H9 (cell line): ENCODE measurements around the gene ACTN4. TPM values are rescaled to one million over a fixed set of nuclear protein-coding genes. Genes with fewer than 3 reads are reported as not detected.

Source experiments
- DNase-seq: peaks from one replicate; pipeline ENCODE4 v3.0.0-alpha.2; 2017
- H2AFZ ChIP-seq: one replicate; pipeline ENCODE4 v1.6.1; 2013; ENCODE audit warnings: mild to moderate bottlenecking, low read length, control low read depth, moderate library complexity
- H2AK5ac ChIP-seq: 2 replicates; pipeline ENCODE4 v1.6.1; 2013; ENCODE audit warnings: low read length, control low read depth, mixed read lengths; ENCODE audit not compliant: insufficient read length
- H2BK120ac ChIP-seq: one replicate; pipeline ENCODE4 v1.6.1; 2013; ENCODE audit warnings: low read depth, mild to moderate bottlenecking, low read length, control low read depth, inconsistent platforms; ENCODE audit not compliant: poor library complexity, severe bottlenecking
- H2BK12ac ChIP-seq: 2 replicates; pipeline ENCODE4 v1.6.1; 2013; ENCODE audit warnings: low read length, control low read depth, mixed read lengths, low read depth; ENCODE audit not compliant: insufficient read length
- H2BK15ac ChIP-seq: 2 replicates; pipeline ENCODE4 v1.6.1; 2013; ENCODE audit warnings: low read depth, low read length, control low read depth
- H2BK20ac ChIP-seq: one replicate; pipeline ENCODE4 v1.6.1; 2013; ENCODE audit warnings: low read depth, mild to moderate bottlenecking, low read length, control low read depth, inconsistent platforms; ENCODE audit not compliant: poor library complexity, severe bottlenecking
- H2BK5ac ChIP-seq: 2 replicates; pipeline ENCODE4 v1.6.1; 2013; ENCODE audit warnings: low read length, control low read depth, mixed read lengths; ENCODE audit not compliant: insufficient read length
- H3K14ac ChIP-seq: 2 replicates; pipeline ENCODE4 v1.6.1; 2013; ENCODE audit warnings: low read length, control low read depth; ENCODE audit not compliant: insufficient read depth
- H3K18ac ChIP-seq: 2 replicates; pipeline ENCODE4 v1.6.1; 2013; ENCODE audit warnings: low read depth, mild to moderate bottlenecking, mixed read lengths, low read length, control low read depth; ENCODE audit not compliant: insufficient read length
- H3K23ac ChIP-seq: 2 replicates; pipeline ENCODE4 v1.6.1; 2013; ENCODE audit warnings: low read length, control low read depth, mixed read lengths, low read depth; ENCODE audit not compliant: insufficient read length
- H3K23me2 ChIP-seq: 2 replicates; pipeline ENCODE4 v1.6.1; 2013; ENCODE audit warnings: low read depth, mild to moderate bottlenecking, mixed read lengths, low read length, control low read depth; ENCODE audit not compliant: insufficient read length, poor library complexity, severe bottlenecking
- H3K27ac ChIP-seq: 2 replicates; pipeline ENCODE4 v1.5.1; 2013; ENCODE audit warnings: low read length, control low read depth, mixed read lengths, low read depth; ENCODE audit not compliant: insufficient read length
- H3K27me3 ChIP-seq: 2 replicates; pipeline ENCODE4 v1.6.1; 2013; ENCODE audit warnings: low read length, control low read depth, inconsistent platforms; ENCODE audit not compliant: insufficient read depth
- H3K4ac ChIP-seq: 2 replicates; pipeline ENCODE4 v1.6.1; 2013; ENCODE audit warnings: low read depth, mild to moderate bottlenecking, control low read depth, inconsistent platforms, low read length, moderate library complexity
- H3K4me1 ChIP-seq: 2 replicates; pipeline ENCODE4 v1.6.1; 2013; ENCODE audit warnings: low read length, control low read depth, inconsistent platforms; ENCODE audit not compliant: insufficient read depth
- H3K4me2 ChIP-seq: 2 replicates; pipeline ENCODE4 v1.6.1; 2013; ENCODE audit warnings: low read length, control low read depth, mixed read lengths; ENCODE audit not compliant: insufficient read length, insufficient read depth
- H3K56ac ChIP-seq: 2 replicates; pipeline ENCODE4 v1.6.1; 2013; ENCODE audit warnings: low read depth, mild to moderate bottlenecking, mixed read lengths, low read length, control low read depth; ENCODE audit not compliant: insufficient read length
- H3K79me1 ChIP-seq: 2 replicates; pipeline ENCODE4 v1.6.1; 2013; ENCODE audit warnings: low read depth, mild to moderate bottlenecking, moderate library complexity, low read length, control low read depth, inconsistent platforms; ENCODE audit not compliant: insufficient read depth, poor library complexity, severe bottlenecking
- H3K79me2 ChIP-seq: 2 replicates; pipeline ENCODE4 v1.6.1; 2013; ENCODE audit warnings: low read length, control low read depth, inconsistent platforms; ENCODE audit not compliant: insufficient read depth
- H3K9ac ChIP-seq: 2 replicates; pipeline ENCODE4 v1.6.1; 2013; ENCODE audit warnings: low read length, control low read depth, mixed read lengths; ENCODE audit not compliant: insufficient read length; ENCODE audit errors: extremely low read depth
- H3K9me3 ChIP-seq: one replicate; pipeline ENCODE4 v1.6.1; 2013; ENCODE audit warnings: low read depth, low read length, inconsistent platforms; ENCODE audit not compliant: control insufficient read depth
- H3T11ph ChIP-seq: one replicate; pipeline ENCODE4 v1.6.1; 2013; ENCODE audit warnings: mild to moderate bottlenecking, low read length, control low read depth, inconsistent platforms
- H4K20me1 ChIP-seq: one replicate; pipeline ENCODE4 v1.6.1; 2013; ENCODE audit not compliant: control insufficient read depth, insufficient read length, insufficient read depth
- H4K5ac ChIP-seq: 2 replicates; pipeline ENCODE4 v1.6.1; 2013; ENCODE audit warnings: low read depth, mild to moderate bottlenecking, mixed read lengths, low read length, control low read depth; ENCODE audit not compliant: insufficient read length
- H4K8ac ChIP-seq: replicated peaks from 2 replicates; pipeline ENCODE4 v1.6.1; 2013; ENCODE audit warnings: low read length, control low read depth, mixed read lengths, low read depth; ENCODE audit not compliant: insufficient read length
- H4K91ac ChIP-seq: 2 replicates; pipeline ENCODE4 v1.6.1; 2013; ENCODE audit warnings: low read depth, mild to moderate bottlenecking, moderate library complexity, mixed read lengths, low read length, control low read depth; ENCODE audit not compliant: insufficient read length
- H3K27ac Mint-ChIP-seq, 3 experiments: 2 replicates in 2 of 3; 3 replicates in 1 of 3; pipeline ENCODE4 v1.8.0; 2020 to 2021; ENCODE audit warnings: mixed read lengths in 3 of 3, mild to moderate bottlenecking in 1 of 3, moderate library complexity in 1 of 3
- H3K27me3 Mint-ChIP-seq: 2 replicates; pipeline ENCODE4 v1.8.0; 2021; ENCODE audit warnings: low read depth, mild to moderate bottlenecking, moderate library complexity, mixed read lengths
- H3K36me3 Mint-ChIP-seq, 3 experiments: 2 replicates in 2 of 3; 3 replicates in 1 of 3; pipeline ENCODE4 v1.8.0; 2020 to 2021; ENCODE audit warnings: low read depth in 3 of 3, mixed read lengths in 3 of 3; ENCODE audit not compliant: insufficient read depth in 1 of 3
- H3K4me1 Mint-ChIP-seq, 2 experiments: 2 replicates each; pipeline ENCODE4 v1.8.0; 2020; ENCODE audit warnings: mixed read lengths in 2 of 2
- H3K4me3 Mint-ChIP-seq, 2 experiments: 2 replicates in 1 of 2; 3 replicates in 1 of 2; pipeline ENCODE4 v1.8.0; 2020 to 2021; ENCODE audit warnings: mild to moderate bottlenecking in 2 of 2, mixed read lengths in 2 of 2, moderate library complexity in 1 of 2
- H3K9me3 Mint-ChIP-seq, 2 experiments: 2 replicates in 1 of 2; 3 replicates in 1 of 2; pipeline ENCODE4 v1.8.0; 2020; ENCODE audit warnings: mild to moderate bottlenecking in 2 of 2, mixed read lengths in 2 of 2, moderate library complexity in 1 of 2
- WGBS: extraction: QIAGEN DNeasy Blood & Tissue Kit; methylation state at CpG from one replicate; pipeline ENCODE4 v1.1.7; 2013; ENCODE audit warnings: missing lambda C conversion rate, low lambda C conversion rate, mixed read lengths; ENCODE audit not compliant: insufficient read length; ENCODE audit errors: extremely low coverage; 5-methylcytosine and 5-hydroxymethylcytosine counted together
- total RNA-seq: library from RNA; stranded (reverse); gene quantifications from 2 replicates; pipeline ENCODE4 v1.2.1, GENCODE V29; 2021
- TF ChIP-seq, protein P1 (sequence below): fragments of 200-600 bp; sonication (generic); conservative IDR thresholded peaks from 3 replicates; pipeline ENCODE4 v1.8.0; 2021; ENCODE audit warnings: antibody characterized with exemption, mild to moderate bottlenecking

Gene ACTN4
- total RNA-seq, 1 experiment from 2014 or later, result 369 TPM

GRCh38 chr19:38695317-38695683 lies 47.9 kb downstream of the ACTN4 start:
- Histone ChIP-seq H4K91ac (no peak overlapping the region), H4K8ac (no peak overlapping the region), H3K79me1 (peaks cover 2% of the 10 kb centered on the region), H3K9me3 (no peaks in the 10 kb centered on the region), H3K14ac (no peak overlapping the region), H2BK5ac (no peak overlapping the region), H3K4me2 (no peak overlapping the region), H2BK20ac (no peak overlapping the region), H2BK120ac (no peak overlapping the region), H3K79me2 (peaks cover 21% of the 10 kb centered on the region; the same call in 1 of the 2 replicates), H3K18ac (no peak overlapping the region), H3K27ac (no peak overlapping the region), H3K4ac (no peak overlapping the region), H2BK12ac (no peak overlapping the region), H2AFZ (no peak overlapping the region), H4K5ac (no peak overlapping the region), H3K9ac (no peak overlapping the region), H3K56ac (no peak overlapping the region), H3T11ph (no peak overlapping the region), H3K4me1 (peaks cover 14% of the 10 kb centered on the region; the same call in 1 of the 2 replicates), H2BK15ac (no peak overlapping the region), H3K27me3 (no peaks in the 10 kb centered on the region), H3K23ac (no peak overlapping the region), H4K20me1 (no peaks in the 10 kb centered on the region), H3K23me2 (no peaks in the 10 kb centered on the region), H2AK5ac (no peak overlapping the region)
- no CpG with 5 or more reads among the region's 9 CpGs for WGBS
- Mint-ChIP-seq H3K27me3 (no peaks in the 10 kb centered on the region; the same call in none of the 2 replicates), H3K4me1 (peaks cover 50 to 62% of the 10 kb centered on the region in 2 experiments), H3K9me3 (no peaks in the 10 kb centered on the region), H3K4me3 (peak overlapping the region in 1 of 2 experiments; percentile 28; a peak in 2 of 5 replicates), H3K27ac (peak overlapping the region; percentile 58 to 89 (median 60)), H3K36me3 (peaks cover 10 to 28% (median 28%) of the 10 kb centered on the region in 3 experiments; a peak in 6 of 7 replicates)
- TF ChIP-seq, protein P1, sequence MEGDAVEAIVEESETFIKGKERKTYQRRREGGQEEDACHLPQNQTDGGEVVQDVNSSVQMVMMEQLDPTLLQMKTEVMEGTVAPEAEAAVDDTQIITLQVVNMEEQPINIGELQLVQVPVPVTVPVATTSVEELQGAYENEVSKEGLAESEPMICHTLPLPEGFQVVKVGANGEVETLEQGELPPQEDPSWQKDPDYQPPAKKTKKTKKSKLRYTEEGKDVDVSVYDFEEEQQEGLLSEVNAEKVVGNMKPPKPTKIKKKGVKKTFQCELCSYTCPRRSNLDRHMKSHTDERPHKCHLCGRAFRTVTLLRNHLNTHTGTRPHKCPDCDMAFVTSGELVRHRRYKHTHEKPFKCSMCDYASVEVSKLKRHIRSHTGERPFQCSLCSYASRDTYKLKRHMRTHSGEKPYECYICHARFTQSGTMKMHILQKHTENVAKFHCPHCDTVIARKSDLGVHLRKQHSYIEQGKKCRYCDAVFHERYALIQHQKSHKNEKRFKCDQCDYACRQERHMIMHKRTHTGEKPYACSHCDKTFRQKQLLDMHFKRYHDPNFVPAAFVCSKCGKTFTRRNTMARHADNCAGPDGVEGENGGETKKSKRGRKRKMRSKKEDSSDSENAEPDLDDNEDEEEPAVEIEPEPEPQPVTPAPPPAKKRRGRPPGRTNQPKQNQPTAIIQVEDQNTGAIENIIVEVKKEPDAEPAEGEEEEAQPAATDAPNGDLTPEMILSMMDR, result no peak
- no peak for DNase-seq
